ENCODE results near the gene DCX. TPM values are rescaled to one million over a fixed set of nuclear protein-coding genes. Genes with fewer than 3 reads are reported as not detected.

The DCX gene
- total RNA-seq, 1 donor from 2014 or later, result 0.05 TPM

DNA sequence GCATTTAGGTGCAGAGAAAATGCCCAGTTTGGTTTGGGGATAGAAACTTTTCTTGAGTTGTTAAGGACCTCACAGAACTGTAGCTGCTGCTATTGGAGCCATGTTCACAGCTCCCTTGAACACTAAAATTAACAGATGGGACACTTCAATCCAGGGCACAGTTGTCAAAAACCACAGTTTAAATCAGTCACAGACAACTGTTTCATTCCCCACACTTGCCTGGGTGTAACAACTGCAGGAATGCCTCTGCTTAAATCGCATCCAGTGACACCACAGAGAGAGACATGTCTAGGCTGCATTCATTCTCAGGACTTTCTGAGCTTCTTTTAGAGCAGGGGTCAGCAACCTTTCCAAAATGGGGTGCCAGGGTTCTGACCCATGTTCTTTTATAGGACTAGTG is 129.0 kb downstream of the DCX start:
- no peaks in the 10 kb centered on the region for H3K4me1 ChIP-seq
- H3K27ac ChIP-seq (replicated peaks), result no peak overlapping the region
- TF ChIP-seq, protein P1, sequence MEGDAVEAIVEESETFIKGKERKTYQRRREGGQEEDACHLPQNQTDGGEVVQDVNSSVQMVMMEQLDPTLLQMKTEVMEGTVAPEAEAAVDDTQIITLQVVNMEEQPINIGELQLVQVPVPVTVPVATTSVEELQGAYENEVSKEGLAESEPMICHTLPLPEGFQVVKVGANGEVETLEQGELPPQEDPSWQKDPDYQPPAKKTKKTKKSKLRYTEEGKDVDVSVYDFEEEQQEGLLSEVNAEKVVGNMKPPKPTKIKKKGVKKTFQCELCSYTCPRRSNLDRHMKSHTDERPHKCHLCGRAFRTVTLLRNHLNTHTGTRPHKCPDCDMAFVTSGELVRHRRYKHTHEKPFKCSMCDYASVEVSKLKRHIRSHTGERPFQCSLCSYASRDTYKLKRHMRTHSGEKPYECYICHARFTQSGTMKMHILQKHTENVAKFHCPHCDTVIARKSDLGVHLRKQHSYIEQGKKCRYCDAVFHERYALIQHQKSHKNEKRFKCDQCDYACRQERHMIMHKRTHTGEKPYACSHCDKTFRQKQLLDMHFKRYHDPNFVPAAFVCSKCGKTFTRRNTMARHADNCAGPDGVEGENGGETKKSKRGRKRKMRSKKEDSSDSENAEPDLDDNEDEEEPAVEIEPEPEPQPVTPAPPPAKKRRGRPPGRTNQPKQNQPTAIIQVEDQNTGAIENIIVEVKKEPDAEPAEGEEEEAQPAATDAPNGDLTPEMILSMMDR (IDR thresholded peaks at IDR 0.05; ENCODE audit: borderline replicate concordance), result no peak
- no peaks in the 10 kb centered on the region for H3K36me3 ChIP-seq
- DNase-seq, result no peak
- no peak overlapping the region for H3K4me3 ChIP-seq
- no peaks in the 10 kb centered on the region for H3K27me3 ChIP-seq (ENCODE audit: low read depth)
- intact Hi-C loops (cut with micrococcal nuclease), result no loop called here
- H3K9me3 ChIP-seq (replicated peaks), result no peaks in the 10 kb centered on the region

DNA sequence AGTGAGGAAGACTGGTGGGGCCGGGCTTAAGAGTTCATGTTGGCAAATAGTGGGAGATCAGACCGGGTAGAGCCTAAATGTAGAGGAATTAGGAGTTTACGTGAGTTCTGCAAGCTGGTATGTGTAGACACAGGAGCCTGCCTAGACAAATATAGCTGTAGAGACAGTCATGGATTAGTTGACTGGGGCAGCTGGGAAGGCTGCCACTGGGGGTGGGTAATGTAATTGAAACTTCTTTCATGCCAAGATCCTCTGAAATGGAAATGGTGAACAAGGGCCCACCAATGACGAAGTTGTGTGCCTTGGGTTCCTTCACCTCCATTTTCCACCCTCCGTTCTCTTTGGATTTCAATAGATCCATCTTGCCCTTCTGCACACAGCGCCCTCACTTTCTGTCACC is 129.9 kb downstream of the DCX start:
- DNase-seq, result no peak
- Histone ChIP-seq H3K36me3 (no peaks in the 10 kb centered on the region), H3K9me3 (replicated peaks) (no peaks in the 10 kb centered on the region), H3K4me1 (no peaks in the 10 kb centered on the region), H3K27ac (replicated peaks) (no peak overlapping the region), H3K4me3 (no peak overlapping the region), H3K27me3 (ENCODE audit: low read depth) (no peaks in the 10 kb centered on the region)
- intact Hi-C loops (cut with micrococcal nuclease), result no loop called here
- TF ChIP-seq, protein P1 (IDR thresholded peaks at IDR 0.05; ENCODE audit: borderline replicate concordance), result no peak

DNA sequence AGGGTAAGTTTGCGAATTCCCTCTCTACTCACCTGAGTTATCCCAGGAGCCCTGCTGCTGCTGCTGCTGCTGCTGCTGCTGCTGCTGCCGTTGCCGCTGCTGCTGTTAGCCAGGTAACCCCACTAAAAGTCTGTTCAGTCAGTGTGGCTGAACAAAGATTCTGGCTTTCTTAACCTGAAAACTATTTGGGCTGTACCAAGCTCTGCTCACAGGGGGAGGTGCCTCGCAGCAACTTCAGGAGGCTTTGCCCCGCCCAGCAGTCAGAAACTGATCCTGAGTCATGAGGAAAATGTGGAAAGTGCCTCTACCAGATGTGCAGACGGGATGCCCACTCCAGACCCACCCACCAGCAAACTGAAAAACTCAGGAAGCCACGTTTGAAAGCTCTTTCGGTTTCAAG is 141.7 kb downstream of the DCX start, which contains the start of gene CAPN6:
CAPN6 (minus strand) TSS at position 145 of the 400 bp plus-strand sequence. CDS start 6,547 bp downstream, outside the sequence.
- Histone ChIP-seq H3K9me3 (replicated peaks) (no peaks in the 10 kb centered on the region), H3K27me3 (ENCODE audit: low read depth) (no peaks in the 10 kb centered on the region), H3K4me1 (no peaks in the 10 kb centered on the region), H3K27ac (replicated peaks) (no peak within 1 kb of the TSS), H3K4me3 (no peak within 1 kb of the TSS), H3K36me3 (no peaks in the 10 kb centered on the region)
- intact Hi-C loops (cut with micrococcal nuclease), result no loop called here
- no peak for DNase-seq
- TF ChIP-seq, protein P1 (IDR thresholded peaks at IDR 0.05; ENCODE audit: borderline replicate concordance), result no peak

DNA sequence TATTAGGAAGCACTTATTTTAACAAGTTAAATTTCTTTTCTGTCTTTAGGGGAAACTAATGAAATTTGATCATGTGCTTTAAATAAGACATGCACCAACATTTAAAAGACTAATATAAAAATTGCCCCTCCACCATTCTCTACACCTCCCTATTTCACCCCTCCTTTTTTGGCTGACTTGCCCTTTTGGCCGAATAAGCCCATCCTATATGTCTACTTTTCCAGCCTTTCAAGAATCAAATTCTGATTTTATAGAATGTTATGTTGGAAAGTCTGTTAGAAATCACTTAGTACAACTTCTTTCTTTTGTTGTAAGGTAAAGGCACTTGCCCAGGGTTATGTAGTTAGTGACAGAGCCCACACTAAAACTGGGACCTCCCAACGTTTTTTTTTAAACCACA is 143.5 kb downstream of the DCX start:
- intact Hi-C loops (cut with micrococcal nuclease), result no loop called here
- TF ChIP-seq, protein P1 (IDR thresholded peaks at IDR 0.05; ENCODE audit: borderline replicate concordance), result no peak
- Histone ChIP-seq H3K4me1 (no peaks in the 10 kb centered on the region), H3K36me3 (no peaks in the 10 kb centered on the region), H3K27ac (replicated peaks) (no peak overlapping the region), H3K27me3 (ENCODE audit: low read depth) (no peaks in the 10 kb centered on the region), H3K9me3 (replicated peaks) (no peaks in the 10 kb centered on the region), H3K4me3 (no peak overlapping the region)
- DNase-seq, result no peak

GRCh38 chrX:111265486-111265885 is 146.5 kb downstream of the DCX start:
- TF ChIP-seq, protein P1 (IDR thresholded peaks at IDR 0.05; ENCODE audit: borderline replicate concordance), result no peak
- H3K36me3 ChIP-seq, result no peaks in the 10 kb centered on the region
- H3K4me3 ChIP-seq, result no peak overlapping the region
- H3K27me3 ChIP-seq (ENCODE audit: low read depth), result no peaks in the 10 kb centered on the region
- H3K9me3 ChIP-seq (replicated peaks), result no peaks in the 10 kb centered on the region
- no peak for DNase-seq
- no peaks in the 10 kb centered on the region for H3K4me1 ChIP-seq
- H3K27ac ChIP-seq (replicated peaks), result no peak overlapping the region
- intact Hi-C loops (cut with micrococcal nuclease), result no loop called here

DNA sequence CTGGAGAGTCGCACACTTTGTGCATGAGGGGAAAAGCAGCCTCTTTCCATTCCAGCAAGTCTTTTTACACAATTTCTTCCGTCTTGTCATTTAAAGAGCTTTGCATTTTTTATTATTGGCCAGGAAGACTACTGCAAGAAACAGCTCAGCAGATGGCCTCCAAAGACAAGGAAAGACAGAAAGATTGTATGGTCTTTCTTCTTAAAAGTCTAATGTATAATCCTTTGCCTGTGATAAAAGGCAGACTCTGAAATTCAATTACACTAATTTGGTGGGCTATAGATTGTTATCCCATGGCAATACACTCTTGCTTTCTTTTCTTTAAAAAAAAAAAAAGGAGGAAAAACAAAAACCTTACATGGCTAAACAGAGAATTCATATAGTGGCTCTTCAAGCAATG is 147.6 kb downstream of the DCX start:
- TF ChIP-seq, protein P1 (IDR thresholded peaks at IDR 0.05; ENCODE audit: borderline replicate concordance), result no peak
- no peaks in the 10 kb centered on the region for H3K9me3 ChIP-seq (replicated peaks)
- H3K27ac ChIP-seq (replicated peaks), result no peak overlapping the region
- no peaks in the 10 kb centered on the region for H3K27me3 ChIP-seq (ENCODE audit: low read depth)
- H3K4me1 ChIP-seq, result no peaks in the 10 kb centered on the region
- DNase-seq, result no peak
- no peak overlapping the region for H3K4me3 ChIP-seq
- no peaks in the 10 kb centered on the region for H3K36me3 ChIP-seq
- intact Hi-C loops (cut with micrococcal nuclease), result no loop called here

All from left ventricle myocardium inferior (tissue), 1 donor.